ENCODE measurements around the gene KLF7. TPM values are rescaled to one million over a fixed set of nuclear protein-coding genes. Genes with fewer than 3 reads are reported as not detected.

The KLF7 gene
- total RNA-seq, 1 donor from 2014 or later: 25.3 TPM

DNA sequence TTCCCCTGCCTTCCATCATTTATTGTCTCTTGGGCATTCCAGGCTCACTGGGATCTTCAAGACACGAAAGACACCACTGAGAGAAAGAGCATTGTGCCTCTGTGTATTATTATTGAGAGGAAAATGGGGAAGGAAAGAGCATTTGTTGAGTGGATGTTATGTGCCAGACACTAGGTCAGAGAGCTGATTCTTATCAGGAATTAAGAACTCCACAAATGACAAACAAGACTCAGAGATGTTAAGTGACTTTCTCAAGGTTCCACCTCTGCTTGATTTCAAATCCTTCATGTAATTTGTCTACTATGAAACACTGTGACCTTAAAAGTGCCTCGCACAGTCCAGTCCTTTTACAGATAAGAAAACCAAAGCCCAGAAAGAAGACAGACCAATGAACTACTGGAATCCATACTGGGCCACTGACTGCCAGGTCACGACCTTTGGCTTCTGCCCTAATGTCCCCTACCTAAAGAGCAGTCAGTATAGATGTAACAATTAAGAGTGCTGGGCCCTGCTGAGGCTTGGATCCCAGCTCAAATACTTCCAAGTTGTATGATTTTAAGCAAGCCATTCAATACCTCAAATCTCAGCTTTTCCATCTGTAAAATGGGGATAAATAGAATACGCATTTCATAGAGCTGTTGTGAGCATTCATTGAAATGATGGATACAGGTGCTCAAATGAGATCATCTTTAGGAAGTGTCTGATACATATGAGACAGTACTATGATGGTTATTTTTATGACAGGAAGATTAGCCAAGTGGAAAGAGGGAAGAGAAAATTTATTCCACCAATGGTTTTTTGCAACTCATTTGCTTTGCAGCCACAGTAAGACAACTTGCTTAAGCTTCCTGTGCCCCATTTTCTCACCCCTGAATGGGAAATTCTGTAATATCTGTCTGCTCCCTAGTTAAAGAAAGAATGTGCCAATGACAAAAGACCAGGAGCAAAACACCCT is 10.9 kb downstream of the KLF7 start:
- no peak for ATAC-seq
- DNase-seq (ENCODE audit: missing footprints): no peak
- intact Hi-C loops (cut with DNase I): loop anchor here (5.0 kb wide), 1 partner anchor 48 kb away; no protein-coding TSS in a partner anchor

DNA sequence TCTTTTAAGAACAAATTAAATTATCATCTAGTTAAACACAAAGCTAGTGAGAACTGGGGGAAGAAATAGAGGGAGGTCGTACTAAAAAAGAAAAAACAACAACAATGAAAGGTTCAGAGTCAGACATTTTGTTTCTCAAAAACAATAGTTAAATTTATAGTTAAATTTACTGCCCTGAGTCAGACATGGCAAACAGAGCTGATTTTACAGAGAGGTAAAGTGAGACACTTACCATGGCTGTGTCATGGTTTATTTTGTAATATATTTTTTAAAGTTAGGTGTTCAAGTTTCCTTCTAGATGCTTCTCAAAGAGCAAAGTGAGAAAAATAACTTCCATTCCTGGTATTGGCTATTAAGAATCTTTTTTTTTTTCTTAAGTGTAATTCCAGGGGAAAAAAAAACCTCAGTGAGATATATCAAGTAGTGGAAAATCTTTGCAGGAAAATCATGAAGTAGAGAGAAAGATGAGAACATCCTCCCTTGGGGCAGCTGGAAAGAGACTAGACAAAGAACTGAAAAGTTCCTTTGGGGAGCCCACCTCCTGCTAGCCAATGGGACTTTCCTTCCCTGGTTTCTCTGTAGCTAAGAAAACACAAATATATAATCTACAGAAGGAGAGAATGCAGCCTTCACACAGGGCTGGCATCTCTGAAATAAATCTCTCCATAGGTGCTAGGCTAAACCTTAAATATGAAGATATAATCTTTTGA is 12.3 kb downstream of the KLF7 start:
- ATAC-seq: no peak
- DNase-seq (ENCODE audit: missing footprints): no peak
- intact Hi-C loops (cut with DNase I): loop anchor here (5.0 kb wide), 1 partner anchor 46 kb away; no protein-coding TSS in a partner anchor

DNA sequence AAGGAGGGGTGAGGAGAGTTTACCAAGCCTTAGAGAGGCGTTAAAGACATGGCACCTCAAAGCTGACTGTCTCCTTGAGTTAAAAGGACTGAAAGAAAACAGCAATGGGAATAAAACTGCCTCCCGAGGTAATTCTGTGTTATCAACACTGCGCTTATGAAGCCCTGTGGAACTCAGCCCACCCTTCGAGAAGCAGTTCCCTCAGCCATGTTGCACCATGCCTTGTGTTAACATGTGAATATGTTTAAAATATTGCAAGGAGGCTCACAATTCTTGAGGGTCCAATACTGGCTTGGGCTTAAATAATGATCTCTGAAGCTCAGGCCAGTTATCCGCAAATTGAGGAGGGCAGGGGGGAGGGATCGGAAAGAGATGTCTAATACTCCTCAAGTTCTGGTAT is 14.7 kb downstream of the KLF7 start:
- intact Hi-C loops (cut with DNase I): loop anchor here (5.0 kb wide), 1 partner anchor 44 kb away; no protein-coding TSS in a partner anchor
- DNase-seq (ENCODE audit: missing footprints) (no peak), ATAC-seq (no peak)

DNA sequence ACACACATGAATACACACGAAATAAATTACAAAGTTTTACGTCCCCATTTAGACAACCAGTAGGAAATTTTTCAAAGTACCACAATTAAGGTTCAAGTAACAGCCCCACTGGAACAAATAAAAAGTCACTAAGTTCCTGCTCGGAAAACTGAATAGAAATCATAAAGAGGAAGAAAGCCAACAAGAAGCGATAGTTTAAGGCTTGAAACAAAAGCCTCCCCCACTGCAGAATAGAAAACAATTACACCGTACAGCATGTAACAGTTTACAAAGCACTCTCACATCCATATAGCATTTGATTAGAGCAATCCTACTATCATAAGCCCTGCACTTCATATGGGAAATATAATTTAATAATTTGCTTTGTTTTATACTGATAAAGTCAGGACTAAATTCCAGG is 15.5 kb downstream of the KLF7 start:
- no peak for ATAC-seq
- intact Hi-C loops (cut with DNase I): loop anchor here (5.0 kb wide), 1 partner anchor 43 kb away; no protein-coding TSS in a partner anchor
- DNase-seq (ENCODE audit: missing footprints): no peak

DNA sequence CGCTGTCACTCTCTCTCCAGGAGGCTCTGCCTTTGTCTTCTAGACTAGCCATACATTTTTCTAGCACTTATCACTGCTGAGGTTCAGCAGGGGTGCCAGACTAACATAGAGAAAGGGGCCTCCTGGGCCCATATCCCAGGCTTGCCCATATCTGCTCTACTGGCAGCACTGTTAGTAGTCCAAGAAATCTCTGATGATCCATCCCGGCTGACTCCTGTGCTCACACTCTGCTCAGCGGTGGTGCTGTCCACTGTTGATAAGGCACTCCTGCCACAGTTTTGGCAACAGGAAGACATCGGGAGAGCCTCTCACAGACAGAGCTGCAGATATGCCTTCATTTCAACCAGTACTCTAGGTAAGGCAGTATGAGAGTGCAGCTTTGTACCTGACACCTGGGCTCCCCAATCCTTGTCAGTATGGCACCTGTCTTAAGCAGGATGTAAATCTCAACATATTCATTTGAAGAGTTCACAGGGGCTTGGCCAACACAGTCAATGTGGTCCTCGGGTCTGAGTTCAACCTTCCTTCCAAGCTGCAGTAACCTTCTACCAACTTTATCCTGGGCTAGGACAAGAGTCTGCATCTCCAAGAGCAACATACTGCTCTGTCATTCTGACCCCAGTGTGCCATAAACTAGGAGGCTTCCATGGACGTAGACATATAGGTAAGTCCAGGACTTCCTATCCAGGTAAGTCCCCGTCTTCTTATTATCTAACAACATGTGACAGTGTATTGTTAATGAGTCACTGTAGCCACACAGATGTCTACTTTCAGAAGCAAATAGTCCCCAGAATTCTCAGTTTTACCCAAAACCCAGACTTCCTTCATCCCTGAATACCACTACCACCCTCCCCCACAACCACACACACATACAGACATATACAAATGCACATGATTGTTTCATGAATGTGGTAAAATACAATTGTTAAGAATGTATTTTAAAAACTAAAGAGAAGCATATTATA is 16.2 kb downstream of the KLF7 start:
- ATAC-seq (peak; percentile 78), DNase-seq (ENCODE audit: missing footprints) (no peak)
- intact Hi-C loops (cut with DNase I): loop anchor here (5.0 kb wide), 1 partner anchor 42 kb away; no protein-coding TSS in a partner anchor

DNA sequence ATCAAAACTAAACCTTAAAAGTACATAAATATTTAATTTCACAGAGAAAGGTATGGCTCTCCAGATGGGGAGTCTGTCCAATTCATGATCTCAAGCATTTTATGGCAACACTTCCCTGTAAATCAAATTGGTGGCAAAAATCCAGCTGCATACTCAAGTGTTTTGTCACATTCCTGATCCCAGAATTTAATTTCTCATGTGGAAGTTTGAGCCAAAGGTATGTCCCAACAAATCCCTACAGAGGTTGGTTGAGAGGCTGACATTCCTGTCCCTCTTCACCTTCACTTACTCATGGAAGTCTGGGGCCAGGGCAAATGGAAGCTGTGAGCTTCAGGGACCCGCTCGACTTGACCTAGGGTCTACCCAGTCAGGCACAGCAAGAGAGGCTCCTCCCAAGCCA is 17.7 kb downstream of the KLF7 start:
- no peak for DNase-seq (ENCODE audit: missing footprints)
- no peak for ATAC-seq
- intact Hi-C loops (cut with DNase I): no loop called here

DNA sequence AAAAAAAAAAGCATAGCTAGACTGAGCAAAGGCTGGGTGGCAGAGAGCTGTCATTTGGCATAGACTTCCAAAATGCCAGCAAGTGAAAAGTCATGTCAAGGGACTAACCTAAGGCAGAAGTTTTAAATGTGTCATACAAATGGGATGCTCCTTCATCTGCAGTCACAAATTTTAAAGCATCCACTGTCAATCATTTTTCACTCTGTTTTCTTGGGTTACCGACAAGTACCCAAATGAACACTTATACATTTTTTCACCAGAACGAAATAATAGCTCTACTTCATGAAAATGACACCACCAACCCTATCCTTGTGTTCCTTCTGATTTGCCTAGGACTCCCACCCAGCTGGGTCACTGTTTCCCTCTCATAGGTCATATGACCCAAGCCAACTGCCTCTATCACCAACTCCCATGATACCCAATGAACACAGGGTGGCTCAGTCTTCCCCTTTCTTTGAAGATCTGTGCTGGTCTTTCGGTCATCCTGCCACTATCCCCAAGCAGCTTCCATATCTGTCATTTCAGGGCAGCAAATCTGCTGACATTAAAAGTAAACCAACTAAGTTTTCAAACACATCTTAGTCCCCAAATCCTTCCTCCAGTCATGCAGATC is 21.5 kb downstream of the KLF7 start:
- DNase-seq (ENCODE audit: missing footprints) (no peak), ATAC-seq (no peak)
- intact Hi-C loops (cut with DNase I): loop anchor here (2.0 kb wide), 1 partner anchor 23 kb away; no protein-coding TSS in a partner anchor

DNA sequence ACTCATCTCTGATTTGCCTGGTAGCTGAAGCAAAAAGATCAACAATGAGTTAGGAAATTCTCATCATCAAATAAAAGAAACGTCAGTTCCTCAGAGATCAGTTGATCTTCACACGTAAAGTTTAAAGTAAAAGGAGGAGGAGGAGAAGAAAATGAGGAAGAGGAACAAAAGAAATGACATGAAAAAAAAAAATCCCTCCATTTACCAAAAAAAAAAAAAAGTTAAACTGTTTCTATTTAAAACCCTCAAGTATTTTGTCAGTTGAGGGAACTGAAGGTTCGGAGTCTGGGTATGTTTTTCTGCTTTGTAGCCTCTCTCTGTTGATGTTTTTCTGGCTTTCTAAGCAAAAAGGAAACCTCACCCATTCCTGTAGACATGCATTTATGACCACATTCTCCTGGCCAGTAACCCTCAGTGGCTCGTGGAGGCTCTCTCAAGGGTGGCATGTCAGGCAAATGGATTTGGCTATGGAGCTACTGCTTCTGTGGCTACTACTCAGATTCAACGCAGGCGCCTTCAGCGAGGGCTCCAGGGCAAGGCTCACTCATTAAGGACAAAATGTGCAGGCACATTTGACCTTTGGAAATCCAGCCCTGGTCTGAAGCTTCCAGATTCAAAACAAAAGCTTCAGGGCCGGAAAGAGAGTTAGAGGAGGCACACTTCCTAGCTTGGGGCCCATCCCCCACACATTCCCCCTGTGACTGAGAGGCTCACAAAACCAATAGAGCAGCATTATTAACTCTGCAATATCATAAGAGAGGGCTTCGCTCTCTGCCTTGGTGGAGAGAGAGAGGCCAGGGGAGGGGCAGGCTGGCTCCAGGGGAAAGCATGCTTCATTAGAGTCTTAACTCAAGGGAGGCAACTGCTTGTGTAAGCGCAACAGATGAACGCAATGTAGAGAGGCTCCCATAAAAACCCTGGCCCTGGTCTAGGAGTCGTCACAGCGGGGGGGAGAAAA is 22.3 kb downstream of the KLF7 start:
- intact Hi-C loops (cut with DNase I): loop anchor here (2.0 kb wide), 1 partner anchor 23 kb away; no protein-coding TSS in a partner anchor
- peak; percentile 84 for ATAC-seq
- peak; percentile 91 for DNase-seq (ENCODE audit: missing footprints)

DNA sequence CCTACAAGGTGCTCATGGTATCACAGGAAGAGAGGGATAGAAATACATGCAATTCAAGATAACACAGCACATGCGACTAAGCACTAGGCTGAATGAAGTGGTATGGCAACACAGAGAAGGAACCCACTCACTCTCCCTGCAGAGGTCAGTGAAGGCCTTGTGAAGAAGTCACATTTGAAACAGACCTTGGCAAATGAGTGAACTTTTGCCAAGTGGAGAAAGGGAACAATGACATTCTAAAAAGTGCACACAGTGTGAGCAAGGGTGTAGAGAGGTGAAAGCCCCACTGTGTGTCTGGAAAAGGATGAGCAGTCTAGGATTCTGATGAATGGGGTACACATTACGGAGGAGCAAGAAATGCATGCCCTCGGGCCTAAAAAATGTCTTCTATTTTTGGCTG is 23.3 kb downstream of the KLF7 start:
- intact Hi-C loops (cut with DNase I): no loop called here
- ATAC-seq: peak; percentile 23
- DNase-seq (ENCODE audit: missing footprints): no peak

DNA sequence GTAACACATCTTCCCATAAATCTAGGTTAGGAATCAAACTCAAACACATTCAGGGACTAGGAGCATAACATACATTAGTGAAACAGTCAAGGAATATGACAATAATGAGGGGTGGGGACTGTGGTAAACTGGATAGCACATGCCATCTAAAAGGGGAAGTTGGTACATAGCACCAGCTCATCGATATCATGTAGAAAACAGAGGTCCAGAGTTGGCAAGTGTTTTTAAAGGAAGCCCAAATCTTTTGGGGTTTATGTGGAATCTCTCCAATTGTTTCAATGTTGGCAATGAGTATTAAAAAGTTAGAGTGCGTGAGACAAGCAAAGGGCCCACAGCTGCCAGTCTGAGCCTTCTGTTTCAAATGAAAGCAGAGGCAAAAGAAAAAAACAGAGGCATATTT is 24.4 kb downstream of the KLF7 start:
- no peak for DNase-seq (ENCODE audit: missing footprints)
- no peak for ATAC-seq
- intact Hi-C loops (cut with DNase I): no loop called here

DNA sequence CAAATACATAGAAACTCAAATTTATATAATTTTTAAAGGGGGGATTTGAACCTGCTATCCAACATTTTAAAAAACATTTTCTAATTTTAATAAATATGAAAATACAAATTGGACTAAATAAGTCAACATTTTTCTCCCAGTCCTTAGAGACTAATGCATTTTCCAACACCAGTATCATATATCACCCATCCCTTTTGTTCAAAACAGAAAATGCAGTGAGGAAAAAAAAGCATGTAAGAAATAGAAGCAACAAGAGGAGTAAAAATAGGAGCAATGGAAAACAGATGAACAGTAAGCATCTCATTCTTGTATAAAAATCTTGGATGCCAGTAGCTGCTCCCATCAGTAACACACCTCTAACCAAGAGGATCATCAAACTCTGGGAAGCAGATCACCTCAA is 25.5 kb downstream of the KLF7 start:
- intact Hi-C loops (cut with DNase I): no loop called here
- DNase-seq (ENCODE audit: missing footprints) (no peak), ATAC-seq (no peak)

DNA sequence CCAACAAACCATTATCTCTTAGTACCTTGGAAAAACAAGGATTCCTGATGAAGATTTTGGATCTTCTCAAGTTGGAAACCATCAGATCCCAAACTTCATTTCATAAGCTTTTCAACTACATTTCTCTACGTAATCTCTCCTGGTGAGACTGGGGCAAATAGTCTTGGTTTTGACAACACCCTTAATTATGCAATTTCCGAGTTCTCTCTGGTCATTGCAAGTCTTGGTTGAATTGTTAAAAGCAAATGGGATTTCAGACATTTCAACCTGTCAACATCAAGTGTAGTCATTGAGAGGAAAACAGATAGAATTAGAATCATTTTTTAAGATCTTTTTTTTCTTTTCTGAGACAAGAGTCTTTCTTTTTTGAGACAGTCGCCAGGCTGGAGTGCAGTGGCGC is 26.2 kb downstream of the KLF7 start:
- intact Hi-C loops (cut with DNase I): no loop called here
- no peak for ATAC-seq
- no peak for DNase-seq (ENCODE audit: missing footprints)

DNA sequence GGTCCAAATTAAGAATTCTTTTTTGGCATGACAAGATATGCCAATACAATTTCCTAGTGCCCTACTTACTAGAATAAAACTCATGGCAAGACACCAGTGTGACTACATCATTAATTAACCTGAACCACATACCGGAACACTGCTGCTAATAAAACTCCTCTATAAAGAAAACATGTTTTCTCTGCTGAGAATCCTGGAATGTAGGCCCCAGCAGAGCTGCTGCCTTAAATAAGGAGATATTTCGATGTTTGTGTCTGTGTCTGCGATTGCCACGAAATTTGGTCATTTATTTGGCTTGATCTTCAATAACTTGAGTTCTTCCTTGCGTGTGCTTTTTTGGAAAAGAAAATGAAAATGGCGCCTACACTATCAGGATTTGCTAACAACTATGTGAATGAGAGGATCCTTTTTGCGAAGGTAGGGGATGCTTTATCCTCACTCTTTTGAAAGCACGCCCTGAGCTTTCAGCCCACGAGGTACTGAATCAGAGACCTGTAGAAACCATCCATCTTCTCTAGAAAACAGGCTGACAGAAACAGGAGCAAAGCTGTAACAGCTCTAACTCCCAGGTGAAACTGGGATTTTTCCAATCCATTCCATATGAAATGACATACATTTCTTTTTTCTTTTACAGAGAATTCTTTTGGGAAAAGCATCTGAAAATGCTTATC is 27.0 kb downstream of the KLF7 start:
- no peak for DNase-seq (ENCODE audit: missing footprints)
- ATAC-seq: no peak
- intact Hi-C loops (cut with DNase I): no loop called here

DNA sequence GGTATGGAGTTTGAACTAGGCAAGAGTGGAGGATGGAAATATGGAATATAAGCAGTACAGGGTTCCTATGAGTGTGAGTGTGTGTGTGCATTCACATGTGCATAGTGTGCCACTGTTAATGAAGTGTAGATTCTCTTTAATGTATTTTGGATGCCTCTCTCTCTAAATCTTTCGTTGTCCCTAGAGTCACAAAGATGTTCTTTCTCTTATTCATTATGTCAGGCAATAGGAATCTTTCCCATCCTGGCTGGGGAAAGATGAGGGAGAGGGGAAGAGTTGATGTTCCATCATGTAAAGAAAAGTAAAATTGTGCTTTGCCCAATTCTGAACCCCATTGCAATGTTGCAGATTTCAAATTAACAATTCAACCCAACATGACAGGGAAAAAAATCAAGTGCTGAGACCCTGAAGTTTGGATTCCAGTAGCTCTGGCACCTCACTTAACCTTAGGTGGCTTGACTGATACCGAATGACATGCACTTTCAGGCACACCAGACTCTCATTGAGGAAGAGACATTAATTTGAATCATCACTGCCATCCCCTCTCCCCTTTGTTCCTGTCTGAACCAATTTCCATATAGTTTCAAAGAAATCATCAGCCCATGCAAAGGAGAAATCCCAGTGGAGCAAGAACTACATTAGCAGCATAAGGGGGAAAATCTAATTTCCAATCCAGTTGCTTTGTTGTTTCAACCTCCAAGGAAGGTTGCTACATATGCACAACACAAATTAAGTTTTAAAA is 28.0 kb downstream of the KLF7 start:
- intact Hi-C loops (cut with DNase I): no loop called here
- DNase-seq (ENCODE audit: missing footprints) (no peak), ATAC-seq (no peak)

DNA sequence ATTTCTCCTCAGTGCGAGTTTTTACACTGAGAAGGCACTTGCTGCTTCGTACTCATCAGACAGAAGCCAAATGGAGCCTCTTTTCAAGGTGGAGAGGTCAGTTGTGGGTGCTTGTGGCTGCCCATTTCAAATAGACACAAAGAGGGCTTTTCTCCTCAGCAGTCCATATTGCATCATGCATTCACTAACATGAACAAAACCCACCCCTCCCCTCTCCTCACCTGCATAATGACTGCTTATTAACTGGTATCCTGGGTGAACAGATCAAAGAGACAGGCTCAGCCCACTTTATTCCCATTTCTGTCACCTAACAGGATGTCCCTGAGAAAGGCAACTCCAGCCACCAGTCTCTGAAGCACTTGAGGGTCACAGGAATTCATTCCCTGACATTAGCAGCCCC is 28.9 kb downstream of the KLF7 start:
- ATAC-seq (no peak), DNase-seq (ENCODE audit: missing footprints) (no peak)
- intact Hi-C loops (cut with DNase I): no loop called here

Data from Right ventricle myocardium inferior (tissue), 1 donor.